Measurements from ENCODE around the gene RAD21L1.
A peak's percentile ranks its signal among the peaks of the same experiment; 100 is the strongest.

The RAD21L1 gene

GRCh38 chr20:1300083-1300840 is 74.4 kb downstream of the RAD21L1 start:
- Histone ChIP-seq H3K36me3 (ENCODE audit: insufficient read depth, low read length) (peaks cover 6% of the 10 kb centered on the region), H3K4me3 (ENCODE audit: low read length) (no peak overlapping the region), H3K9ac (ENCODE audit: low read depth, low read length) (no peak overlapping the region), H3K4me2 (ENCODE audit: low read length) (peak overlapping the region; percentile 24), H3K27me3 (ENCODE audit: control insufficient read depth, insufficient read depth, low read length) (no peaks in the 10 kb centered on the region), H3K9me3 (replicated peaks; ENCODE audit: low read length) (no peaks in the 10 kb centered on the region), H3K4me1 (ENCODE audit: control insufficient read depth, insufficient read depth, low read length) (peaks cover 9% of the 10 kb centered on the region)

DNA sequence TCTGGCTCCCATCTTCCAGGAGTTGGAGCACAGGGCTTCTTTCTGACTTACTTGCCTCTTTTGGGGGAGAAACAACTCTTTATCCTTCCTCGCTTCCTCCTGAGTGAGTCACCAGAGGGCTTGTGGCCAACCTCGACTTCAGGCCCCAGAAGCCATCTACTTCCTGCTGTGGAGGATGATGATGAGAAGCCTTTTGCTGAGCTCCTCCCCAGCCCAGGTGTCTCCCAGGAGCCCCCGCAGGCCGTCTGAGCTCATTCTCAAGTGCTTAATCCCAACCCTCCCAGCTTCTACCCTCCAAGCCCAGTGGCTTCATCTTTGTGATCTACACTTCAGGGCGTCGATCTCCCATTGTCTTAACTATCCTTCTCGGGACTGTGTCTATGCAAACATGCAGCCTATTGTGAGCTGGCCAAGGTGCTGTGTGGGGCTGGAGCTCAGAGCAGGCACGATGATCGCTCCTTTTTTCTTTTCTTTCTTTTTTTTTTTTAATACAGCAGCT is 75.2 kb downstream of the RAD21L1 start:
- Histone ChIP-seq H3K36me3 (ENCODE audit: insufficient read depth, low read length) (peaks cover 11% of the 10 kb centered on the region), H3K27me3 (ENCODE audit: control insufficient read depth, insufficient read depth, low read length) (no peaks in the 10 kb centered on the region), H3K9ac (ENCODE audit: low read depth, low read length) (no peak overlapping the region), H3K4me1 (ENCODE audit: control insufficient read depth, insufficient read depth, low read length) (peaks cover 9% of the 10 kb centered on the region), H3K9me3 (replicated peaks; ENCODE audit: low read length) (no peaks in the 10 kb centered on the region), H3K4me2 (ENCODE audit: low read length) (peak overlapping the region; percentile 24), H3K4me3 (ENCODE audit: low read length) (no peak overlapping the region)

GRCh38 chr20:1302685-1303541 is 77.1 kb downstream of the RAD21L1 start:
- Histone ChIP-seq H3K27me3 (ENCODE audit: control insufficient read depth, insufficient read depth, low read length) (no peaks in the 10 kb centered on the region), H3K4me1 (ENCODE audit: control insufficient read depth, insufficient read depth, low read length) (peaks cover 9% of the 10 kb centered on the region), H3K36me3 (ENCODE audit: insufficient read depth, low read length) (peaks cover 11% of the 10 kb centered on the region), H3K9me3 (replicated peaks; ENCODE audit: low read length) (no peaks in the 10 kb centered on the region), H3K4me3 (ENCODE audit: low read length) (no peak overlapping the region), H3K9ac (ENCODE audit: low read depth, low read length) (no peak overlapping the region), H3K4me2 (ENCODE audit: low read length) (no peak overlapping the region)

DNA sequence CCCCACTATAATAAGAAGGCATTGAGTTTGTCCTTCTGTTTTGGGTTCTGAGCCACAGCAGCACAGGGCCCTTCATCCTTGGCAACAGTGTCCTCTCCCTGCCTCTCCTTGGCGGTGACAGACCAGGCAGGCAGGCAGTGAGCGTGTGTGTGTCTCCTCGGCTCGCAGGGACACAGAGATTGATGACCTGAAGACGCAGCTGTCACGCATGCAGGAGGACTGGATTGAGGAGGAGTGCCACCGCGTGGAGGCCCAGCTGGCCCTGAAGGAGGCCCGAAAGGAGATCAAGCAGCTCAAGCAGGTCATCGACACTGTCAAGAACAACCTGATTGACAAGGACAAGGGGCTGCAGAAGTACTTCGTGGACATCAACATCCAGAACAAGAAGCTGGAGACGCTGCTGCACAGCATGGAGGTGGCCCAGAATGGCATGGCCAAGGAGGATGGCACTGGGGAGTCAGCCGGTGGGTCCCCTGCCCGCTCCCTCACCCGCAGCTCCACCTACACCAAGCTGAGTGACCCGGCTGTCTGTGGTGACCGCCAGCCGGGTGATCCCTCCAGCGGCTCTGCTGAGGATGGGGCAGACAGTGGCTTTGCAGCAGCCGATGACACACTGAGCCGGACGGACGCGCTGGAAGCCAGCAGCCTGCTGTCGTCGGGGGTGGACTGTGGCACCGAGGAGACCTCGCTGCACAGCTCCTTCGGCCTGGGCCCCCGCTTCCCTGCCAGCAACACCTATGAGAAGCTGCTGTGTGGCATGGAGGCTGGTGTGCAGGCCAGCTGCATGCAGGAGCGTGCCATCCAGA is 79.1 kb downstream of the RAD21L1 start:
- Histone ChIP-seq H3K9ac (ENCODE audit: low read depth, low read length) (no peak overlapping the region), H3K4me2 (ENCODE audit: low read length) (no peak overlapping the region), H3K4me3 (ENCODE audit: low read length) (no peak overlapping the region), H3K4me1 (ENCODE audit: control insufficient read depth, insufficient read depth, low read length) (peaks cover 9% of the 10 kb centered on the region), H3K36me3 (ENCODE audit: insufficient read depth, low read length) (peaks cover 11% of the 10 kb centered on the region), H3K27me3 (ENCODE audit: control insufficient read depth, insufficient read depth, low read length) (no peaks in the 10 kb centered on the region), H3K9me3 (replicated peaks; ENCODE audit: low read length) (no peaks in the 10 kb centered on the region)

Data from skeletal muscle satellite cell (primary cell).